Measurements from ENCODE around the gene GGCX. TPM values are rescaled to one million over a fixed set of nuclear protein-coding genes. Genes with fewer than 3 reads are reported as not detected.
A peak's percentile ranks its signal among the peaks of the same experiment; 100 is the strongest.
"Not testable (repeated sequence)": the region's sequence is repeated elsewhere in the genome, so short reads cannot be mapped to it uniquely, and the experiment has no call there.

GGCX gene
- total and polyA plus RNA-seq, 4 donors, result 30.8 to 53.3 (median 37.8) TPM

- H3K27ac ChIP-seq (ENCODE audit: low read depth, low read length), result no peak overlapping the region
Observed at GRCh38 chr2:85547089-85547858, 14.0 kb downstream of the GGCX start.

GRCh38 chr2:85545780-85546240, 15.5 kb downstream of the GGCX start:
- no peaks in the 10 kb centered on the region for H3K4me1 ChIP-seq (ENCODE audit: control insufficient read depth, insufficient read depth, low read length)
- no peaks in the 10 kb centered on the region for H3K27me3 ChIP-seq (ENCODE audit: control insufficient read depth, insufficient read depth, low read length)
- no peaks in the 10 kb centered on the region for H3K9me3 ChIP-seq (ENCODE audit: control insufficient read depth, insufficient read depth, low read length)
- peaks cover 37% of the 10 kb centered on the region for H3K36me3 ChIP-seq (ENCODE audit: control insufficient read depth, insufficient read depth, low read length)
- H3K4me3 ChIP-seq (ENCODE audit: low read depth, low read length), result no peak overlapping the region
- H3K27ac ChIP-seq (ENCODE audit: low read depth, low read length), result no peak overlapping the region
- no CpG with 5 or more reads among the region's 5 CpGs for WGBS (ENCODE audit: insufficient coverage)
- no peak for DNase-seq (ENCODE audit: low read depth in 4 of 6, low spot score in 6 of 6)

More at GRCh38 chr2:85547089-85547858, 14.0 kb downstream of the GGCX start:
- Histone ChIP-seq H3K9me3 (ENCODE audit: control insufficient read depth, insufficient read depth, low read length) (no peaks in the 10 kb centered on the region), H3K4me3 (ENCODE audit: low read depth, low read length) (no peak overlapping the region), H3K4me1 (ENCODE audit: control insufficient read depth, insufficient read depth, low read length) (no peaks in the 10 kb centered on the region), H3K36me3 (ENCODE audit: control insufficient read depth, insufficient read depth, low read length) (peaks cover 49% of the 10 kb centered on the region), H3K27me3 (ENCODE audit: control insufficient read depth, insufficient read depth, low read length) (no peaks in the 10 kb centered on the region)
- DNase-seq (ENCODE audit: low read depth in 4 of 6, low spot score in 6 of 6), result no peak
- WGBS (ENCODE audit: insufficient coverage), result no CpG with 5 or more reads among the region's 1 CpG

GRCh38 chr2:85544915-85545779, 16.1 kb downstream of the GGCX start:
- no CpG with 5 or more reads among the region's 5 CpGs for WGBS (ENCODE audit: insufficient coverage)
- H3K36me3 ChIP-seq (ENCODE audit: control insufficient read depth, insufficient read depth, low read length), result peaks cover 37% of the 10 kb centered on the region
- not testable (repeated sequence) for H3K4me1 ChIP-seq (ENCODE audit: control insufficient read depth, insufficient read depth, low read length); H3K4me3 ChIP-seq (ENCODE audit: low read depth, low read length); H3K9me3 ChIP-seq (ENCODE audit: control insufficient read depth, insufficient read depth, low read length); H3K27me3 ChIP-seq (ENCODE audit: control insufficient read depth, insufficient read depth, low read length); H3K27ac ChIP-seq (ENCODE audit: low read depth, low read length); DNase-seq (ENCODE audit: low read depth in 4 of 6, low spot score in 6 of 6)

- not testable (repeated sequence) for H3K9me3 ChIP-seq (ENCODE audit: control insufficient read depth, insufficient read depth, low read length); H3K27ac ChIP-seq (ENCODE audit: low read depth, low read length); H3K27me3 ChIP-seq (ENCODE audit: control insufficient read depth, insufficient read depth, low read length); DNase-seq (ENCODE audit: low read depth in 4 of 6, low spot score in 6 of 6); H3K4me3 ChIP-seq (ENCODE audit: low read depth, low read length); H3K4me1 ChIP-seq (ENCODE audit: control insufficient read depth, insufficient read depth, low read length)
- no CpG with 5 or more reads among the region's 3 CpGs for WGBS (ENCODE audit: insufficient coverage)
- H3K36me3 ChIP-seq (ENCODE audit: control insufficient read depth, insufficient read depth, low read length), result peaks cover 34% of the 10 kb centered on the region
Observed at GRCh38 chr2:85544254-85544691, 17.0 kb downstream of the GGCX start.

- no peaks in the 10 kb centered on the region for H3K27me3 ChIP-seq (ENCODE audit: control insufficient read depth, insufficient read depth, low read length)
- no peaks in the 10 kb centered on the region for H3K9me3 ChIP-seq (ENCODE audit: control insufficient read depth, insufficient read depth, low read length)
- no peak overlapping the region for H3K27ac ChIP-seq (ENCODE audit: low read depth, low read length)
- H3K4me1 ChIP-seq (ENCODE audit: control insufficient read depth, insufficient read depth, low read length), result peaks cover 10% of the 10 kb centered on the region
- no peak for DNase-seq (ENCODE audit: low read depth in 4 of 6, low spot score in 6 of 6)
- 93% methylated on average over 2 of the region's 4 CpGs for WGBS (ENCODE audit: insufficient coverage)
- H3K36me3 ChIP-seq (ENCODE audit: control insufficient read depth, insufficient read depth, low read length), result peaks cover 29% of the 10 kb centered on the region
- no peak overlapping the region for H3K4me3 ChIP-seq (ENCODE audit: low read depth, low read length)
Observed at GRCh38 chr2:85542777-85543176, 18.5 kb downstream of the GGCX start.

GRCh38 chr2:85541753-85542457, 19.4 kb downstream of the GGCX start:
- no peaks in the 10 kb centered on the region for H3K27me3 ChIP-seq (ENCODE audit: control insufficient read depth, insufficient read depth, low read length)
- WGBS (ENCODE audit: insufficient coverage), result no CpG with 5 or more reads among the region's 5 CpGs
- H3K4me1 ChIP-seq (ENCODE audit: control insufficient read depth, insufficient read depth, low read length), result peaks cover 14% of the 10 kb centered on the region
- peak overlapping the region; percentile 97 for H3K4me3 ChIP-seq (ENCODE audit: low read depth, low read length)
- no peaks in the 10 kb centered on the region for H3K9me3 ChIP-seq (ENCODE audit: control insufficient read depth, insufficient read depth, low read length)
- H3K27ac ChIP-seq (ENCODE audit: low read depth, low read length), result no peak overlapping the region
- peaks cover 26% of the 10 kb centered on the region for H3K36me3 ChIP-seq (ENCODE audit: control insufficient read depth, insufficient read depth, low read length)
- DNase-seq (ENCODE audit: low read depth in 4 of 6, low spot score in 6 of 6), result no peak

- Histone ChIP-seq H3K36me3 (ENCODE audit: control insufficient read depth, insufficient read depth, low read length) (peaks cover 23% of the 10 kb centered on the region), H3K4me3 (ENCODE audit: low read depth, low read length) (peak overlapping the region; percentile 97), H3K27me3 (ENCODE audit: control insufficient read depth, insufficient read depth, low read length) (no peaks in the 10 kb centered on the region), H3K9me3 (ENCODE audit: control insufficient read depth, insufficient read depth, low read length) (no peaks in the 10 kb centered on the region), H3K27ac (ENCODE audit: low read depth, low read length) (no peak overlapping the region), H3K4me1 (ENCODE audit: control insufficient read depth, insufficient read depth, low read length) (peaks cover 14% of the 10 kb centered on the region)
- 37% methylated on average over 3 of the region's 4 CpGs for WGBS (ENCODE audit: insufficient coverage)
- no peak for DNase-seq (ENCODE audit: low read depth in 4 of 6, low spot score in 6 of 6)
Observed at GRCh38 chr2:85541262-85541661, 20.0 kb downstream of the GGCX start.

- H3K27ac ChIP-seq (ENCODE audit: low read depth, low read length), result peak overlapping the region; percentile 100
Observed at GRCh38 chr2:85540133-85540648, 21.1 kb downstream of the GGCX start.

More at GRCh38 chr2:85540133-85540648, 21.1 kb downstream of the GGCX start:
- Histone ChIP-seq H3K4me3 (ENCODE audit: low read depth, low read length) (peak overlapping the region; percentile 97), H3K4me1 (ENCODE audit: control insufficient read depth, insufficient read depth, low read length) (peaks cover 14% of the 10 kb centered on the region), H3K36me3 (ENCODE audit: control insufficient read depth, insufficient read depth, low read length) (peaks cover 18% of the 10 kb centered on the region), H3K9me3 (ENCODE audit: control insufficient read depth, insufficient read depth, low read length) (no peaks in the 10 kb centered on the region), H3K27me3 (ENCODE audit: control insufficient read depth, insufficient read depth, low read length) (no peaks in the 10 kb centered on the region)
- WGBS (ENCODE audit: insufficient coverage), result 0% methylated on average over 5 of the region's 11 CpGs
- DNase-seq (ENCODE audit: low read depth in 4 of 6, low spot score in 6 of 6), result peak in 2 of 6 donors; percentile 30 to 35
